Activated naive CD8-positive, alpha-beta T cell treated with anti-CD3 and anti-CD28 coated beads for 36 hours (primary cell): Measurements from ENCODE around the gene TEX35. TPM values are rescaled to one million over a fixed set of nuclear protein-coding genes. Genes with fewer than 3 reads are reported as not detected.
"Not testable (repeated sequence)": the region's sequence is repeated elsewhere in the genome, so short reads cannot be mapped to it uniquely, and the experiment has no call there.

Experiments used
- DNase-seq: peaks from one replicate; pipeline ENCODE4 v3.0.0; 2021
- H3K27ac Mint-ChIP-seq: one replicate; pipeline ENCODE4 v1.8.0; 2022; ENCODE audit warnings: mild to moderate bottlenecking, moderate library complexity, mixed read lengths
- H3K27me3 Mint-ChIP-seq: one replicate; pipeline ENCODE4 v1.8.0; 2022; ENCODE audit warnings: mild to moderate bottlenecking, mixed read lengths
- H3K36me3 Mint-ChIP-seq: one replicate; pipeline ENCODE4 v1.8.0; 2021; ENCODE audit warnings: mild to moderate bottlenecking, mixed read lengths
- H3K4me1 Mint-ChIP-seq: one replicate; pipeline ENCODE4 v1.8.0; 2021; ENCODE audit warnings: mixed read lengths
- H3K4me3 Mint-ChIP-seq: one replicate; pipeline ENCODE4 v1.8.0; 2022; ENCODE audit warnings: mild to moderate bottlenecking, moderate library complexity, mixed read lengths
- H3K9me3 Mint-ChIP-seq: one replicate; pipeline ENCODE4 v1.8.0; 2022; ENCODE audit warnings: mixed read lengths
- total RNA-seq, 2 experiments: library from RNA; stranded (reverse); gene quantifications; one replicate each; pipeline ENCODE4 v1.2.3, GENCODE V29; 2021

Gene TEX35
- total RNA-seq, 2 experiments from 2014 or later = not detected

- not testable (repeated sequence) for DNase-seq, H3K9me3 Mint-ChIP-seq, H3K4me3 Mint-ChIP-seq, H3K36me3 Mint-ChIP-seq, H3K27me3 Mint-ChIP-seq, H3K27ac Mint-ChIP-seq, H3K4me1 Mint-ChIP-seq
These were observed 45.9 kb downstream of the TEX35 start for GRCh38 chr1:178558816-178559215.

- H3K27me3 Mint-ChIP-seq = no peaks in the 10 kb centered on the region
- no peaks in the 10 kb centered on the region for H3K9me3 Mint-ChIP-seq
- no peaks in the 10 kb centered on the region for H3K4me1 Mint-ChIP-seq
- no peak overlapping the region for H3K4me3 Mint-ChIP-seq
- H3K36me3 Mint-ChIP-seq = no peaks in the 10 kb centered on the region
- H3K27ac Mint-ChIP-seq = no peak overlapping the region
- DNase-seq = no peak
These were observed 48.0 kb downstream of the TEX35 start for GRCh38 chr1:178560871-178561376.

DNA sequence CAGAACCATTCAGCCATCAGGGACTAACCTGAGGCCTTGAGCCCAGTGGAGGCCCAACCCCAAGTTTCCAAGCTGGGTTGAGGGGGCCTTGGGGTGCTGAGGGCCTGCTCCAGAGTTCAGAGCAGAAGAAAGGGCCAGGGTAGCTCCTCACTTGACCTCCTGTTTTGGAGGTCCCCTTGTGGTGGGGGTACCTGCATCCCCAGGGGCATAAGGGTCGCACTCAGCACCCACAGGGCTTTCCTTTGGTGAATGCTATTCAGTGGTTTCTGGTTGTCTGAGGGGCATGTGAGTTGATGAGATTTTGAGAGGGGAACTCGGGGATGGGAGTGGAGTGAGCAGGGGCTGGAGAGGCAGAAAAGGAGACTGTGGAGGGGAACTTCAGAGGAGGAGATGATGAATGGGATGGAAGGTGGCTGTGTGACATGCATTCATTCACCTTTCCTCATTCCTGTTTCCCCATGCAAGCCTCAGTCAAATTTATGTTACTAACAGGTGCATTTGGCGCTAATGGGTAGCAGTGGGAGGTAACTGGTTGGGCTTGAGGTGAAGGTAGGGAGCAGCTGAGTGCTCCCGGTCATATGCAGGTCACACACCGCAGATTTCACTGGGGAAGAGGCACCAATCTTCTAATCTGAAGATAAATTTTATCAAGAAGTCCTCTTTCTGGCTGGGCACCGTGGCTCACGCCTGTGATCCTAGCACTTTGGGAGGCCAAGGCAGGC lies 50.4 kb downstream of the TEX35 start:
- Mint-ChIP-seq H3K4me1 (peaks cover 3% of the 10 kb centered on the region), H3K27me3 (no peaks in the 10 kb centered on the region)

GRCh38 chr1:178564086-178564782 lies 51.3 kb downstream of the TEX35 start:
- Mint-ChIP-seq H3K4me1 (peaks cover 3% of the 10 kb centered on the region), H3K27me3 (no peaks in the 10 kb centered on the region), H3K4me3 (no peak overlapping the region), H3K36me3 (no peaks in the 10 kb centered on the region), H3K27ac (no peak overlapping the region), H3K9me3 (no peaks in the 10 kb centered on the region)
- DNase-seq = no peak

More for the DNA sequence above, 50.4 kb downstream of the TEX35 start:
- H3K9me3 Mint-ChIP-seq = no peaks in the 10 kb centered on the region
- no peak for DNase-seq
- H3K27ac Mint-ChIP-seq = no peak overlapping the region
- no peaks in the 10 kb centered on the region for H3K36me3 Mint-ChIP-seq
- H3K4me3 Mint-ChIP-seq = no peak overlapping the region

GRCh38 chr1:178564783-178565180 lies 51.9 kb downstream of the TEX35 start:
- no peak for DNase-seq
- Mint-ChIP-seq H3K4me3 (no peak overlapping the region), H3K4me1 (peaks cover 3% of the 10 kb centered on the region), H3K27me3 (peaks cover 4% of the 10 kb centered on the region), H3K36me3 (no peaks in the 10 kb centered on the region), H3K9me3 (no peaks in the 10 kb centered on the region), H3K27ac (no peak overlapping the region)

GRCh38 chr1:178565586-178565985 lies 52.7 kb downstream of the TEX35 start:
- Mint-ChIP-seq H3K4me3 (no peak overlapping the region), H3K36me3 (no peaks in the 10 kb centered on the region), H3K9me3 (no peaks in the 10 kb centered on the region), H3K27ac (no peak overlapping the region), H3K27me3 (peaks cover 5% of the 10 kb centered on the region), H3K4me1 (peaks cover 3% of the 10 kb centered on the region)
- DNase-seq = no peak

GRCh38 chr1:178566187-178566586 lies 53.3 kb downstream of the TEX35 start:
- Mint-ChIP-seq H3K9me3 (no peaks in the 10 kb centered on the region), H3K27ac (no peak overlapping the region), H3K27me3 (peaks cover 5% of the 10 kb centered on the region), H3K36me3 (no peaks in the 10 kb centered on the region), H3K4me3 (no peak overlapping the region), H3K4me1 (peaks cover 3% of the 10 kb centered on the region)
- peak; percentile 9 for DNase-seq

DNA sequence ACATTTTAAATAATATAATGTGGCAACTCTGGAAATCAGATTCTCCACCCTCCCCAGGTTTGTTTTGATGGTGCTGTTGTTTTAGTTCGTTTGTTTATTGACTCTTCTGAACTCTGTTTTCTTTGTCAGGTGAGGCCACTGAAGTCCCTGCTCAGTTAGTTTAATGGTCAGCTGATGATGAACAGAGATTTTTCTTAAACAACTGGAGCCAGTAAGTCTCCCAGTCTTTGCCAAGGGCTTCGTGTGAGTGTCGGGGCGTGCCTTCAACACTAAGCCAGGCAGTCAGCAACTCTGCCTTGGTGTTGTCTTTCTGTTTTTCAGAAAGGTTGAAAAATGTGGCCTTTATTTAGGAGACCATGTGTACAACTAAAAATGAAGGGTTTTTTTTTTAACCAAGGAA lies 58.9 kb downstream of the TEX35 start:
- no peak overlapping the region for H3K4me3 Mint-ChIP-seq
- no peaks in the 10 kb centered on the region for H3K36me3 Mint-ChIP-seq
- no peaks in the 10 kb centered on the region for H3K9me3 Mint-ChIP-seq
- no peak overlapping the region for H3K27ac Mint-ChIP-seq
- DNase-seq = no peak
- H3K27me3 Mint-ChIP-seq = peaks cover 8% of the 10 kb centered on the region
- H3K4me1 Mint-ChIP-seq = peaks cover 4% of the 10 kb centered on the region

Other genes with a start within 250 kb of the TEX35 start
- not detected for gene CLEC20A, start 16.1 kb upstream of the TEX35 start, total RNA-seq
- gene RALGPS2, start 212.1 kb downstream of the TEX35 start, total RNA-seq = 1 to 10 TPM; 5.0 to 6.6 TPM